Adrenal gland (tissue), 12 donors: ENCODE measurements around the gene ADARB2. TPM values are rescaled to one million over a fixed set of nuclear protein-coding genes. Genes with fewer than 3 reads are reported as not detected.

Experiments used
- DNase-seq, 7 donors: peaks; one replicate each; pipeline ENCODE4 v3.0.0-alpha.2; 2019 to 2020
- H3K27ac ChIP-seq, 5 donors: fragments of 200-600 bp; sonication (generic) in 4 of 5; 1 replicate in 3 of 5; 2 replicates in 2 of 5; pipeline versions ENCODE4 v1.5.1 to v1.8.0; 2016 to 2020; ENCODE audit warnings: mild to moderate bottlenecking in 1 of 5
- H3K27me3 ChIP-seq: fragments of 200-600 bp; 2 replicates; pipeline ENCODE4 v1.8.0; 2021
- H3K36me3 ChIP-seq, 2 donors: fragments of 200-600 bp; replicated peaks in 1 of 2; 1 replicate in 1 of 2; 2 replicates in 1 of 2; pipeline versions ENCODE4 v1.5.1 to v1.8.0; 2018 to 2022
- H3K4me1 ChIP-seq, 2 donors: fragments of 200-600 bp; replicated peaks in 1 of 2; 1 replicate in 1 of 2; 2 replicates in 1 of 2; pipeline versions ENCODE4 v1.5.1 to v1.8.0; 2018 to 2021
- H3K4me3 ChIP-seq, 4 donors: fragments of 200-600 bp; sonication (generic) in 3 of 4; one replicate each; pipeline ENCODE4 v1.5.1; 2016 to 2018
- H3K9me3 ChIP-seq, 3 donors: fragments of 200-600 bp; sonication (generic) in 1 of 3; replicated peaks in 1 of 3; 1 replicate in 2 of 3; 2 replicates in 1 of 3; pipeline versions ENCODE4 v1.5.1 to v1.8.0; 2016 to 2021
- POLR2A ChIP-seq, 2 donors: fragments of 450-650 bp; IDR thresholded peaks; one replicate each; pipeline ENCODE4 v1.6.1; 2017; ENCODE audit warnings: antibody characterized with exemption in 2 of 2, mild to moderate bottlenecking in 2 of 2, moderate library complexity in 1 of 2
- WGBS, 4 donors: extraction: QIAGEN DNeasy Blood & Tissue Kit in 2 of 4; methylation state at CpG; one replicate each; pipeline versions ENCODE4 v1.1.5 to v1.1.7; 2013 to 2017; 5-methylcytosine and 5-hydroxymethylcytosine counted together
- intact Hi-C, 2 donors: fragments of 100-400 bp; cut with DNase I; formaldehyde crosslinking; loops; one replicate each; pipeline versions ENCODE4 v1.14.1 to v1.15.0; 2022 to 2023
- polyA plus RNA-seq, 3 donors: library from polyadenylated mRNA; stranded (reverse); fragments of 200-250 nt in 2 of 3; fragments of 350-450 nt in 1 of 3; fragmentation: Illumina TruSeq in 1 of 3; extraction: RNeasy Lipid Tissue Mini Kit (QIAGEN cat#74804) in 1 of 3; gene quantifications; one replicate each; pipeline ENCODE4 v1.2.3, GENCODE V29; 2013 to 2014
- total RNA-seq, 9 donors: library from RNA; depleted of rRNA in 4 of 9; stranded (reverse); fragments of >200 nt in 4 of 9; fragments of 120-200 nt in 1 of 9; fragmentation: NEBNext Ultra II Directional in 1 of 9; extraction: Animal tissue kit (Norgen Biotek cat#: 25700) in 1 of 9; gene quantifications; one replicate each; pipeline versions ENCODE4 v1.1.0 to v1.2.4, GENCODE V29; 2013 to 2023
- TF ChIP-seq, protein P1 (sequence below), 6 experiments: fragments of 450-650 bp in 4 of 6; fragments of 200-600 bp in 2 of 6; sonication (generic) in 1 of 6; IDR thresholded peaks; 1 replicate in 5 of 6; 2 replicates in 1 of 6; pipeline versions ENCODE4 v1.5.1 to v1.8.0; 2016 to 2021; ENCODE audit warnings: antibody characterized with exemption in 6 of 6, mild to moderate bottlenecking in 2 of 6, moderate library complexity in 1 of 6
- donor health status: healthy with polysubstance abuse.
- donor health status: Bipolar disorder and iron deficiency.
- donor health status: DM: yes; HTN: yes; CAD: no.
- donor health status: DM: no; HTN: no; CAD: no.
- donor health status: DM: no; HTN: no; CAD: no.
- donor health status: DM: yes; HTN: yes; CAD: no.

The ADARB2 gene
- total and polyA plus RNA-seq, 12 donors = 0.14 to 3.1 (median 0.91) TPM

DNA sequence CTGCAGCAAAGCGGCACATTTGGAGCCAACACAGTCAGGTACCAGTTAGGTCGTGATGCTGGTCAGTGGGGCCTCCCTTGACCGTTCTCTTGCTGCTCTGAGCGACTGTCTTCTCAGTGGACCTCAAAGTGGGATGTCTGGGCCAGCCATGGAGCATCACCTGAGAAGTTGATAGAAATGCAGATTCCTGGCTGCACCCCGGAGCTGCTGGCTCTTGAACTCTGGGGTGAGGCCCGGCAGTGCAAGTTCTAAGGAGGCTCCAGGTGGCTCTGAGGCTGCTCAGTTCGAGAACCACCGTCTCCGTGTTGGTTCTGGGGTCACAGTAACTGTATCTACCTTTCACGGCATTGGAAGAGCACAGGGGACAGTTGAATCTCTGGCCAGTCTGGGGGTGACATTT is 533.6 kb downstream of the ADARB2 start:
- Histone ChIP-seq H3K9me3 (no peaks in the 10 kb centered on the region), H3K4me3 (no peak overlapping the region), H3K4me1 (no peaks in the 10 kb centered on the region), H3K27me3 (no peaks in the 10 kb centered on the region), H3K27ac (no peak overlapping the region), H3K36me3 (no peaks in the 10 kb centered on the region)
- intact Hi-C loops = no loop called here
- no peak for TF ChIP-seq POLR2A (IDR thresholded peaks at IDR 0.05)
- 83 to 89% (median 85%) methylated on average over 5 to 10 of the region's 10 CpGs for WGBS, 4 donors
- DNase-seq = no peak

DNA sequence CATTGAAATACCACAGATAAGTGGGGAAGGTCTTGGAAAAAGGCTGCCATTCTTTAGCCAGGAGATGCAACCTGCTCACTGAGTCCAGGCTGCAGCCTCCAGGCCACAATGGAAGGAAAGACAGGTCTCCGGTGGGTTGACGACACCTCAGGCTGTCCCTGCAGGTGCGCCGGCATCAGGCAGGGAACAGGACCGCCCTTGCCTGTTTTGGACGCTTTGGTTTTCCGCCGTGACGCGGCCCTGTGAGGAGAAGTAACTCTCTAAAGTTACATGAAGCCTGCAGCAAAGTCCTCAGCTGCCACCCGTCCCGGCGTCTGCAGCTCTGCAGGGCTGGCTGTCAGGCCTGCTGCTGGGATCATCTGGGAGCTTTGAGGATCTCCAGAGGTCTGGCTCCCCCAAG is 534.1 kb downstream of the ADARB2 start:
- 85 to 92% (median 89%) methylated on average over 13 of the region's 13 CpGs for WGBS, 4 donors
- intact Hi-C loops = no loop called here
- H3K27me3 ChIP-seq = no peaks in the 10 kb centered on the region
- no peaks in the 10 kb centered on the region for H3K4me1 ChIP-seq
- H3K27ac ChIP-seq = no peak overlapping the region
- H3K9me3 ChIP-seq = no peaks in the 10 kb centered on the region
- no peaks in the 10 kb centered on the region for H3K36me3 ChIP-seq
- no peak for DNase-seq
- H3K4me3 ChIP-seq = no peak overlapping the region
- TF ChIP-seq, protein P1, sequence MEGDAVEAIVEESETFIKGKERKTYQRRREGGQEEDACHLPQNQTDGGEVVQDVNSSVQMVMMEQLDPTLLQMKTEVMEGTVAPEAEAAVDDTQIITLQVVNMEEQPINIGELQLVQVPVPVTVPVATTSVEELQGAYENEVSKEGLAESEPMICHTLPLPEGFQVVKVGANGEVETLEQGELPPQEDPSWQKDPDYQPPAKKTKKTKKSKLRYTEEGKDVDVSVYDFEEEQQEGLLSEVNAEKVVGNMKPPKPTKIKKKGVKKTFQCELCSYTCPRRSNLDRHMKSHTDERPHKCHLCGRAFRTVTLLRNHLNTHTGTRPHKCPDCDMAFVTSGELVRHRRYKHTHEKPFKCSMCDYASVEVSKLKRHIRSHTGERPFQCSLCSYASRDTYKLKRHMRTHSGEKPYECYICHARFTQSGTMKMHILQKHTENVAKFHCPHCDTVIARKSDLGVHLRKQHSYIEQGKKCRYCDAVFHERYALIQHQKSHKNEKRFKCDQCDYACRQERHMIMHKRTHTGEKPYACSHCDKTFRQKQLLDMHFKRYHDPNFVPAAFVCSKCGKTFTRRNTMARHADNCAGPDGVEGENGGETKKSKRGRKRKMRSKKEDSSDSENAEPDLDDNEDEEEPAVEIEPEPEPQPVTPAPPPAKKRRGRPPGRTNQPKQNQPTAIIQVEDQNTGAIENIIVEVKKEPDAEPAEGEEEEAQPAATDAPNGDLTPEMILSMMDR (IDR thresholded peaks at IDR 0.05) = no peak
- no peak for TF ChIP-seq POLR2A (IDR thresholded peaks at IDR 0.05)

DNA sequence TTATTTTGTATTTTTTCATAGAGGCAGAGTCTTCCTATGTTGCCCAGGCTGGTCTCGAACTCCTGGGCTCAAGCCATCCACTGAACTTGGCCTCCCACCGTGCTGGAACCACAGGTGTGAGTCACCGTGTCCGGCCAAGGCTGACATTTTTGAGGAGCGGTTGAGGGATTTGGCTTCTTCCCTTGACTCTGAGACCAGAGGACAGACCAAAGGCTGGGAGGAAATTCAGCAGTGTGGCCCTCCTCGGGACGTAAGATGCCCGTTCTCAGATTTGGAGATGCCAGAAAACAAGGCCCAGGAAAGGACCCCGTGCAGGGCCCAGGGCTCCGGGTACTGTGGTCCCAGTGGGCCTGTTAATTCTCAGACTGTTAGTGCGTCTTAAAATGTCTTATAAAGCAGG is 535.0 kb downstream of the ADARB2 start:
- H3K36me3 ChIP-seq = no peaks in the 10 kb centered on the region
- no peaks in the 10 kb centered on the region for H3K27me3 ChIP-seq
- no peaks in the 10 kb centered on the region for H3K4me1 ChIP-seq
- H3K4me3 ChIP-seq = no peak overlapping the region
- DNase-seq = peak in 1 of 7 donors; percentile 42
- no peak for TF ChIP-seq POLR2A (IDR thresholded peaks at IDR 0.05)
- TF ChIP-seq, protein P1 (IDR thresholded peaks at IDR 0.05) = no peak
- H3K9me3 ChIP-seq = no peaks in the 10 kb centered on the region
- WGBS, 4 donors = 79 to 84% (median 82%) methylated on average over 11 of the region's 11 CpGs
- H3K27ac ChIP-seq = no peak overlapping the region
- intact Hi-C loops = no loop called here

- WGBS, 4 donors = 87 to 91% (median 89%) methylated on average over 27 of the region's 27 CpGs
- intact Hi-C loops = no loop called here
- no peaks in the 10 kb centered on the region for H3K27me3 ChIP-seq
- no peaks in the 10 kb centered on the region for H3K4me1 ChIP-seq
- no peak overlapping the region for H3K27ac ChIP-seq
- TF ChIP-seq, protein P1 (IDR thresholded peaks at IDR 0.05) = no peak
- TF ChIP-seq POLR2A (IDR thresholded peaks at IDR 0.05) = no peak
- no peak overlapping the region for H3K4me3 ChIP-seq
- H3K9me3 ChIP-seq = no peaks in the 10 kb centered on the region
- no peaks in the 10 kb centered on the region for H3K36me3 ChIP-seq
- DNase-seq = peak in 1 of 7 donors; percentile 18
Observed at GRCh38 chr10:1200866-1201807, 536.2 kb downstream of the ADARB2 start.
